ENCODE results near the gene ZBTB33. TPM values are rescaled to one million over a fixed set of nuclear protein-coding genes. Genes with fewer than 3 reads are reported as not detected.
A peak's percentile ranks its signal among the peaks of the same experiment; 100 is the strongest.

ZBTB33 gene
- total and polyA plus RNA-seq, 2 of the 13 experiments (the other 11 are each of a cell fraction or from before 2014, with no cell fraction given), result 6.5 to 20.2 TPM

DNA sequence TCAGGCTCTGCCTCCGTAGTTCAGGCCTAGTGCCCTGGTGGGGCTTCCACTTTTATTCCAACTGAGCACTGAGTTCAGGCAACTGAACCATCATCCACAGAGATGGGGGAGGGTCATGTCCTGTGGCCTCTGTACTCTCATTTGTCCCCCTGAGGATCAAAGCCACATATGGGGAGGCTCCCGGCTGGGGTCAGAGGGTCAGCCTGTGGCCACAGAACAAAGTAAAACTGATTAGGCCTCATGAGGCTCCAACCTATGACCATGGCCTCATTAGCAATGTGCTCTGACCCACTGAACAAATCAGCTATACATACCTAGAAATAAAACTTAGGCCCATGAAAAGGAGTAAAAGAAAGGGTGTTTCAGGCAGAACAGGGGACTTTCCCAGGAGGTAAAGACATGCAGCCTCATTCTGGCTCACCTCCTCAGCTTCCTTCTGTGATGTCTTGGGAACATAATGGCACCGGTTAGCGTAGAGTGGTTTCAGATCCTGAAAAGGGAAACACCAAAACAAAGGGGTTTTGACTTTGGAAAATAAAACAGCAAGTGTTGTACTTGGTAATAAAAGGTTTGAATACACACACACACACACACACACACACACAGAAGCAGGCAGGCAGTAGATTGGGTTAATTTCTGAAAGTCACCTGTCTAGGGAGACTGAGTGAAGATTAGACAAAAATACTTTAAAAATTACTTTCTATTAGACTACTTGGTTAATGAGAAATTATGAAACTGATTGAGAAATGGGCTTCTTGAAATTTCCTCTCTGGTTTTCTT lies 36.3 kb downstream of the ZBTB33 start (continued):
- TF ChIP-seq, protein P1, sequence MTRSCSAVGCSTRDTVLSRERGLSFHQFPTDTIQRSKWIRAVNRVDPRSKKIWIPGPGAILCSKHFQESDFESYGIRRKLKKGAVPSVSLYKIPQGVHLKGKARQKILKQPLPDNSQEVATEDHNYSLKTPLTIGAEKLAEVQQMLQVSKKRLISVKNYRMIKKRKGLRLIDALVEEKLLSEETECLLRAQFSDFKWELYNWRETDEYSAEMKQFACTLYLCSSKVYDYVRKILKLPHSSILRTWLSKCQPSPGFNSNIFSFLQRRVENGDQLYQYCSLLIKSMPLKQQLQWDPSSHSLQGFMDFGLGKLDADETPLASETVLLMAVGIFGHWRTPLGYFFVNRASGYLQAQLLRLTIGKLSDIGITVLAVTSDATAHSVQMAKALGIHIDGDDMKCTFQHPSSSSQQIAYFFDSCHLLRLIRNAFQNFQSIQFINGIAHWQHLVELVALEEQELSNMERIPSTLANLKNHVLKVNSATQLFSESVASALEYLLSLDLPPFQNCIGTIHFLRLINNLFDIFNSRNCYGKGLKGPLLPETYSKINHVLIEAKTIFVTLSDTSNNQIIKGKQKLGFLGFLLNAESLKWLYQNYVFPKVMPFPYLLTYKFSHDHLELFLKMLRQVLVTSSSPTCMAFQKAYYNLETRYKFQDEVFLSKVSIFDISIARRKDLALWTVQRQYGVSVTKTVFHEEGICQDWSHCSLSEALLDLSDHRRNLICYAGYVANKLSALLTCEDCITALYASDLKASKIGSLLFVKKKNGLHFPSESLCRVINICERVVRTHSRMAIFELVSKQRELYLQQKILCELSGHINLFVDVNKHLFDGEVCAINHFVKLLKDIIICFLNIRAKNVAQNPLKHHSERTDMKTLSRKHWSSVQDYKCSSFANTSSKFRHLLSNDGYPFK (CRISPR knock-in tag; IDR thresholded peaks at IDR 0.05; ENCODE audit: borderline replicate concordance), result no peak
- TF ChIP-seq ZFX (CRISPR knock-in tag; IDR thresholded peaks at IDR 0.05; ENCODE audit: low read depth) (peak; percentile 78), FOSL2 (CRISPR knock-in tag; IDR thresholded peaks at IDR 0.05) (no peak), PHF8 (CRISPR knock-in tag; IDR thresholded peaks at IDR 0.05) (0 out of 2 replicates have a peak, but pooled peaks have one; percentile 17), ZBTB42 (CRISPR knock-in tag; IDR thresholded peaks at IDR 0.05) (no peak), ZSCAN21 (CRISPR knock-in tag; IDR thresholded peaks at IDR 0.05; ENCODE audit: borderline replicate concordance) (no peak), MEIS2 (CRISPR knock-in tag; IDR thresholded peaks at IDR 0.05) (0 out of 2 replicates have a peak, but pooled peaks have one; percentile 25), ZNF256 (CRISPR knock-in tag; conservative IDR thresholded peaks at IDR 0.05) (no peak), SAP130 (CRISPR knock-in tag; IDR thresholded peaks at IDR 0.05; ENCODE audit: low read depth) (peak; percentile 49; the same call in 1 of the 2 replicates), ZBTB7B (CRISPR knock-in tag; IDR thresholded peaks at IDR 0.05) (peak; percentile 34; the same call in 1 of the 2 replicates), HOXD1 (CRISPR knock-in tag; IDR thresholded peaks at IDR 0.05) (no peak), JDP2 (CRISPR knock-in tag; IDR thresholded peaks at IDR 0.05; ENCODE audit: borderline replicate concordance) (no peak)
- TF ChIP-seq, protein P2, sequence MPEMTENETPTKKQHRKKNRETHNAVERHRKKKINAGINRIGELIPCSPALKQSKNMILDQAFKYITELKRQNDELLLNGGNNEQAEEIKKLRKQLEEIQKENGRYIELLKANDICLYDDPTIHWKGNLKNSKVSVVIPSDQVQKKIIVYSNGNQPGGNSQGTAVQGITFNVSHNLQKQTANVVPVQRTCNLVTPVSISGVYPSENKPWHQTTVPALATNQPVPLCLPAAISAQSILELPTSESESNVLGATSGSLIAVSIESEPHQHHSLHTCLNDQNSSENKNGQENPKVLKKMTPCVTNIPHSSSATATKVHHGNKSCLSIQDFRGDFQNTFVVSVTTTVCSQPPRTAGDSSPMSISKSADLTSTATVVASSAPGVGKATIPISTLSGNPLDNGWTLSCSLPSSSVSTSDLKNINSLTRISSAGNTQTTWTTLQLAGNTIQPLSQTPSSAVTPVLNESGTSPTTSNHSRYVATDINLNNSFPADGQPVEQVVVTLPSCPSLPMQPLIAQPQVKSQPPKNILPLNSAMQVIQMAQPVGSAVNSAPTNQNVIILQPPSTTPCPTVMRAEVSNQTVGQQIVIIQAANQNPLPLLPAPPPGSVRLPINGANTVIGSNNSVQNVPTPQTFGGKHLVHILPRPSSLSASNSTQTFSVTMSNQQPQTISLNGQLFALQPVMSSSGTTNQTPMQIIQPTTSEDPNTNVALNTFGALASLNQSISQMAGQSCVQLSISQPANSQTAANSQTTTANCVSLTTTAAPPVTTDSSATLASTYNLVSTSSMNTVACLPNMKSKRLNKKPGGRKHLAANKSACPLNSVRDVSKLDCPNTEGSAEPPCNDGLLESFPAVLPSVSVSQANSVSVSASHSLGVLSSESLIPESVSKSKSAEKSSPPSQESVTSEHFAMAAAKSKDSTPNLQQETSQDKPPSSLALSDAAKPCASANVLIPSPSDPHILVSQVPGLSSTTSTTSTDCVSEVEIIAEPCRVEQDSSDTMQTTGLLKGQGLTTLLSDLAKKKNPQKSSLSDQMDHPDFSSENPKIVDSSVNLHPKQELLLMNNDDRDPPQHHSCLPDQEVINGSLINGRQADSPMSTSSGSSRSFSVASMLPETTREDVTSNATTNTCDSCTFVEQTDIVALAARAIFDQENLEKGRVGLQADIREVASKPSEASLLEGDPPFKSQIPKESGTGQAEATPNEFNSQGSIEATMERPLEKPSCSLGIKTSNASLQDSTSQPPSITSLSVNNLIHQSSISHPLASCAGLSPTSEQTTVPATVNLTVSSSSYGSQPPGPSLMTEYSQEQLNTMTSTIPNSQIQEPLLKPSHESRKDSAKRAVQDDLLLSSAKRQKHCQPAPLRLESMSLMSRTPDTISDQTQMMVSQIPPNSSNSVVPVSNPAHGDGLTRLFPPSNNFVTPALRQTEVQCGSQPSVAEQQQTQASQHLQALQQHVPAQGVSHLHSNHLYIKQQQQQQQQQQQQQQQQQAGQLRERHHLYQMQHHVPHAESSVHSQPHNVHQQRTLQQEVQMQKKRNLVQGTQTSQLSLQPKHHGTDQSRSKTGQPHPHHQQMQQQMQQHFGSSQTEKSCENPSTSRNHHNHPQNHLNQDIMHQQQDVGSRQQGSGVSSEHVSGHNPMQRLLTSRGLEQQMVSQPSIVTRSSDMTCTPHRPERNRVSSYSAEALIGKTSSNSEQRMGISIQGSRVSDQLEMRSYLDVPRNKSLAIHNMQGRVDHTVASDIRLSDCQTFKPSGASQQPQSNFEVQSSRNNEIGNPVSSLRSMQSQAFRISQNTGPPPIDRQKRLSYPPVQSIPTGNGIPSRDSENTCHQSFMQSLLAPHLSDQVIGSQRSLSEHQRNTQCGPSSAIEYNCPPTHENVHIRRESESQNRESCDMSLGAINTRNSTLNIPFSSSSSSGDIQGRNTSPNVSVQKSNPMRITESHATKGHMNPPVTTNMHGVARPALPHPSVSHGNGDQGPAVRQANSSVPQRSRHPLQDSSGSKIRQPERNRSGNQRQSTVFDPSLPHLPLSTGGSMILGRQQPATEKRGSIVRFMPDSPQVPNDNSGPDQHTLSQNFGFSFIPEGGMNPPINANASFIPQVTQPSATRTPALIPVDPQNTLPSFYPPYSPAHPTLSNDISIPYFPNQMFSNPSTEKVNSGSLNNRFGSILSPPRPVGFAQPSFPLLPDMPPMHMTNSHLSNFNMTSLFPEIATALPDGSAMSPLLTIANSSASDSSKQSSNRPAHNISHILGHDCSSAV (CRISPR knock-in tag; IDR thresholded peaks at IDR 0.05; ENCODE audit: borderline replicate concordance), result no peak
- TF ChIP-seq, protein P3, sequence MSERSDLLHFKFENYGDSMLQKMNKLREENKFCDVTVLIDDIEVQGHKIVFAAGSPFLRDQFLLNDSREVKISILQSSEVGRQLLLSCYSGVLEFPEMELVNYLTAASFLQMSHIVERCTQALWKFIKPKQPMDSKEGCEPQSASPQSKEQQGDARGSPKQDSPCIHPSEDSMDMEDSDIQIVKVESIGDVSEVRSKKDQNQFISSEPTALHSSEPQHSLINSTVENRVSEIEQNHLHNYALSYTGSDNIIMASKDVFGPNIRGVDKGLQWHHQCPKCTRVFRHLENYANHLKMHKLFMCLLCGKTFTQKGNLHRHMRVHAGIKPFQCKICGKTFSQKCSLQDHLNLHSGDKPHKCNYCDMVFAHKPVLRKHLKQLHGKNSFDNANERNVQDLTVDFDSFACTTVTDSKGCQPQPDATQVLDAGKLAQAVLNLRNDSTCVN (CRISPR knock-in tag; IDR thresholded peaks at IDR 0.05; ENCODE audit: borderline replicate concordance), result no peak

All from HepG2 (cell line).